HG03280 (cell line): ENCODE data around the gene RPEL1.

Source experiments
- ATAC-seq: cut with Tn5 transposase; IDR thresholded peaks from one replicate; pipeline ENCODE4 v1.9.1; 2021; ENCODE audit warnings: mild to moderate bottlenecking, moderate library complexity; ENCODE audit not compliant: unreplicated experiment

RPEL1 gene

GRCh38 chr10:103278537-103278823 lies 32.8 kb downstream of the RPEL1 start:
- ATAC-seq = no peak

- ATAC-seq = no peak
Measured at GRCh38 chr10:103278862-103279298, 33.2 kb downstream of the RPEL1 start.

DNA sequence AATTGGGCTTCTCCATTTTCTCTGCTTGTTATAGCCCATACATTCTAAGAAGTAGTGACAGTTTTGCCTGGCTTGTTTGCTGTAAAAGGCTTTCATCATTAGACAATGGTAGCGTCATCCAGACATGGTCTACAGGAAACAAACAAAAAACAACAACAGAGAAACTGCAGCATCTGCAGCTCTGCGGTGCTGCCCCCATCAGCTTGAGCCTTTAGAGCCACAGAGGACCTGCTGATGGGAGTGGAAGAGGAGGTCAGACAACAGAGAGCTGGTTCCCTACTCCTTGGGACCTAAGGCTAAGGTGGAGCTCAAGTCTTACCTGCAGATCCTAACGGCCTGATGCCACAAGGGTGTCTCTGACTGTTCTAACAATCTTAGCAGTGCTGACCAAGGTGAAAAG lies 34.3 kb downstream of the RPEL1 start:
- no peak for ATAC-seq

DNA sequence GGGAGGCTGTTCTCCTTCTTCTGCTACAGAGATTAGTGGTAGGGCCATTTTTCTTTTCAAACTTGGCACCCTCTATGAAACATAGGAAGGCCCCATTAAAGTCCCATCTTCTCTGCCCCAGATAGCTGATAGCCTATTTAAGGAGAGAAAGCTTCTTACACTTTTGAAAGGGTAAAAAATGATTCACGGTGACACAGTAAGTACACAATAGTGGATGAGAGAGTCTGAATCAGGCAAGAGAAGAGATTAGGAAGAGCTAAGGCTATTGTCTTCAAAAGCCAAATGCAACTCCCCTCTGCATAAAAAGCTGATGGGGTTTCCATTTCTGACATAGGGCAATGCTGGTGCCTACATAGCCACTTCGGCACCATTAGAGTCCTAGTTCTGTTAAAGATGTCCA lies 34.8 kb downstream of the RPEL1 start:
- no peak for ATAC-seq

DNA sequence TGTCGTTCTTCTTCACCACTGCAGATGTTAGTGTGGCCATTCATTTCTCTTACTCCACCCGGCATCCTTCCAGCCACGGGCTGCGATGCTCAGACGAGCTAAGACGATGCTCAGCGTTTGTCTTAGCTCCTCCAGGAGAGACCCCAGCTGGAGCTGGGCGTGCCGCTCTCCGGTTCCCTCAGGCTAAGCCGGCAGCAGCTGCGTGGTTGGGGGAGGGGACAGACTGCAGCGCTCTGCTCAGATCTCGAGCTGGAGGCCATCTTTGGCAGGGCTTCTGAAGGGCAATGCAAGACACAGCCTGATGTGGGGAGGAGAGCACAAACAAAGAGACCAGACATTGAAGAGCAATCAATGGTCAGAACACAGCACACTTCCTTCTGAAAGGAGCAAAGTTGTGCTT lies 36.1 kb downstream of the RPEL1 start:
- ATAC-seq = no peak

GRCh38 chr10:103282961-103283360 lies 37.3 kb downstream of the RPEL1 start:
- ATAC-seq = no peak

GRCh38 chr10:103284170-103284569 lies 38.5 kb downstream of the RPEL1 start:
- no peak for ATAC-seq

DNA sequence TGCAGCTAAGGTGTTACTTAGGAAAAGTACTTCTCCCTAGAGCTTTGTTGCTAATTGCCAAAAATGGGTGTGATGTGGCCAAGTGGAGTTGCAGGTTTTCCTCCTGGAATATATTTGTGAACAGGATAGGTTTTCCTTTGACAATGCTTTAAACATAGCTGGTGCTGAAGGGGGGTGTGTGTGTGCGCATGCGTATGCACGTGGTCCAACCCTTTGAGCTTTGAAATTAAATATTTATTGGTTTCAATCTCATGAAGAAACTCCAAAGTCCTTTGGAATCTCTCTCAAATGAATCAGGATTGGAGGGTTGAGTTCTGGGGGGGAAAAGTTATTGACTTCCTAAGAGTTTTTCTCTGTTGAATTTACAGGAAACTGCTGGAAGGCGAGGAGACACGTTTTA lies 42.3 kb downstream of the RPEL1 start:
- ATAC-seq = no peak

GRCh38 chr10:103291588-103291987 lies 45.9 kb downstream of the RPEL1 start:
- ATAC-seq = no peak

- ATAC-seq = no peak
Measured at GRCh38 chr10:103295374-103296015, 49.8 kb downstream of the RPEL1 start.
